Activated CD4-positive, alpha-beta T cell treated with anti-CD3 and anti-CD28 coated beads for 36 hours (primary cell): ENCODE data around the gene MECP2. TPM values are rescaled to one million over a fixed set of nuclear protein-coding genes. Genes with fewer than 3 reads are reported as not detected.

Experiments
- ATAC-seq: fragments of 200-7000 bp; cut with Tn5 transposase; one replicate; pipeline ENCODE4 v1.10.0; 2021; ENCODE audit warnings: mild to moderate bottlenecking, moderate library complexity
- CTCF ChIA-PET: fragments of 350-600 bp; sonication (Branson Sonifier 250); formaldehyde crosslinking; loops from one replicate; lab custom pipeline; 2021; ENCODE audit warnings: antibody characterized with exemption; lab: Charles Lee
- POLR2A ChIA-PET: fragments of 350-600 bp; sonication (Branson Sonifier 250); formaldehyde crosslinking; loops from one replicate; lab custom pipeline; 2021; ENCODE audit warnings: antibody characterized with exemption, inconsistent platforms; lab: Charles Lee
- DNase-seq: peaks from one replicate; pipeline ENCODE4 v3.0.0-alpha.2; 2020
- H3K27ac Mint-ChIP-seq: one replicate; pipeline ENCODE4 v1.8.0; 2021; ENCODE audit warnings: mixed read lengths
- H3K27me3 Mint-ChIP-seq: one replicate; pipeline ENCODE4 v1.8.0; 2021; ENCODE audit warnings: mixed read lengths
- H3K36me3 Mint-ChIP-seq: one replicate; pipeline ENCODE4 v1.8.0; 2021; ENCODE audit warnings: low read depth, mixed read lengths
- H3K4me1 Mint-ChIP-seq: one replicate; pipeline ENCODE4 v1.8.0; 2021; ENCODE audit warnings: mixed read lengths
- H3K4me3 Mint-ChIP-seq: one replicate; pipeline ENCODE4 v1.8.0; 2021; ENCODE audit warnings: mild to moderate bottlenecking, moderate library complexity, mixed read lengths
- H3K9me3 Mint-ChIP-seq: one replicate; pipeline ENCODE4 v1.8.0; 2021; ENCODE audit warnings: low read depth, mixed read lengths
- intact Hi-C, 2 experiments: fragments of 100-400 bp; cut with DNase I in 1 of 2; cut with micrococcal nuclease in 1 of 2; formaldehyde crosslinking; loops; one replicate each; pipeline versions ENCODE4 v1.14.2 to v1.15.1; 2022 to 2024; cut with DNase I, micrococcal nuclease
- total RNA-seq, 2 experiments: library from RNA; stranded (reverse); gene quantifications; one replicate each; pipeline ENCODE4 v1.2.3, GENCODE V29; 2021

Gene MECP2
- total RNA-seq, 2 experiments from 2014 or later, result 50.7 to 60.0 TPM

GRCh38 chrX:154023276-154024000 is 74.1 kb downstream of the MECP2 start:
- Mint-ChIP-seq H3K36me3 (peaks cover 5% of the 10 kb centered on the region), H3K27me3 (no peaks in the 10 kb centered on the region), H3K27ac (peak overlapping the region; percentile 73), H3K9me3 (no peaks in the 10 kb centered on the region), H3K4me1 (peaks cover 8% of the 10 kb centered on the region), H3K4me3 (no peak overlapping the region)
- ChIA-PET CTCF (interaction anchor here (1.4 kb wide), 1 partner anchor 10 kb away, joined by 3 read pairs; no protein-coding TSS in a partner anchor), POLR2A (no interaction called here)
- DNase-seq (no peak), ATAC-seq (no peak)
- intact Hi-C loops, result loop anchor here in 1 of 2 experiments (5.0 kb wide), 1 partner anchor 51 kb away; the partner anchor contains the start of genes HCFC1 and TMEM187

GRCh38 chrX:154022108-154022507 is 75.4 kb downstream of the MECP2 start:
- ChIA-PET CTCF (interaction anchor here (0.7 to 1.4 kb wide), 2 partner anchors 9 to 29 kb away, joined by 3 read pairs; no protein-coding TSS in a partner anchor), POLR2A (no interaction called here)
- H3K9me3 Mint-ChIP-seq, result no peaks in the 10 kb centered on the region
- peaks cover 7% of the 10 kb centered on the region for H3K36me3 Mint-ChIP-seq
- no peaks in the 10 kb centered on the region for H3K27me3 Mint-ChIP-seq
- intact Hi-C loops, result loop anchor here in 1 of 2 experiments (5.0 kb wide), 1 partner anchor 50 kb away; the partner anchor contains the start of genes HCFC1 and TMEM187
- H3K27ac Mint-ChIP-seq, result no peak overlapping the region
- H3K4me1 Mint-ChIP-seq, result peaks cover 8% of the 10 kb centered on the region
- ATAC-seq (no peak), DNase-seq (no peak)
- H3K4me3 Mint-ChIP-seq, result no peak overlapping the region

DNA sequence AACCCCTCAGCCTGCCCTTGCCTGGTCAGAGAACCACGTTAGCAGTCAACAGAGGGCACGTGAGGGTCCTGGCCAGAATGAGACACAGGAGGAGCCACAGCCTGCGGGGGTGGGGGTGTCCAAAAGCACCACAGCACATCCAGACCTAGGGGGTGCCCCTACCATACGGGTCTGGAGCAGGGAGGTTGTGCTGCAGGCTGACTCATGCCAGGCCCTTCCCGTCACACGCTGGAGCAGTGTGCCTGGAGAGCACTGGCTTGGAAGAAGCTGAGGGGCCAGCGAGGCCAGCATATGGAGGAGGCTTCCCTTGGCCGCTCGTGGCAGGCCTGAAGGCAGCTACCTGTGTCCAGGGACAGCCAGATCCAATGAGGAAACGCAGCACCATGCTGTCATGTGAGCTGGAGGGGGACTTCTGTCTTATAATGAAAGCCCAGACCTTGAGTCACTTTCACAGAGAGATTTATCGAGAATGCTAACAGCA is 76.3 kb downstream of the MECP2 start:
- ChIA-PET CTCF (interaction anchor here (1.1 kb wide), 1 partner anchor 32 kb away, joined by 3 read pairs; no protein-coding TSS in a partner anchor), POLR2A (no interaction called here)
- peak overlapping the region; percentile 90 for H3K27ac Mint-ChIP-seq
- peaks cover 10% of the 10 kb centered on the region for H3K4me1 Mint-ChIP-seq
- intact Hi-C loops, result loop anchor here (2.0 to 5.0 kb wide), 3 partner anchors 30 to 50 kb away; partner anchors contain the start of genes HCFC1 (in 2 of the 2) and TMEM187 (in 1 of the 2)
- ATAC-seq (peak; percentile 49), DNase-seq (peak; percentile 43)
- H3K27me3 Mint-ChIP-seq, result no peaks in the 10 kb centered on the region
- peaks cover 5% of the 10 kb centered on the region for H3K36me3 Mint-ChIP-seq
- H3K4me3 Mint-ChIP-seq, result peak overlapping the region; percentile 87
- no peaks in the 10 kb centered on the region for H3K9me3 Mint-ChIP-seq

DNA sequence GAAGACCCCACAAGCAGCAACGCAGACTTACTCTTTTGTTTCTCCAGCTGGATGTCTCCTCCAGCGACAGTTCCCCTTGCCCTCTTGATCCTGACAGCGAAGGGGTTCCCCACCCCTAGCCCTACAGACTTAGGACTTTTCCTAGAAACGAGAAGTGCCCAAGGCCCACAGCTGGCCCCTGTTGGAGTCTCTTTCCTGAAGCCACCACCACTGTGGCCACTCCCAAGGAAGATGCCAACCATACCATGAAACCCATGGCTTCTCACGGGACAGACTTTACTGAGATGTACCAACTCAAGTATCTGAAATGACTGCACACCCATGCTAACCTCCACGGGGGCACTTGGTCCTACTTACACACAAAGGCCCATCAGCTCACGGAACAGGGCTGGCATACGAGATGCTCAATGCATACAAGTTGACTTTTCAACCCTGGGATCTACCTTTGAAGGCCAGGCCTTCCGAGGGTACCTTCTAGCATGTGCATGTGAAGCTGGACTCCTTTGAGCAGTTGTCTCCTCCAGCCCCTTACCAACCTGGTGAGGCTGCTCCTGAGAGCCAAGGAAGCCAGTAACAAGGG is 76.9 kb downstream of the MECP2 start:
- H3K27me3 Mint-ChIP-seq, result no peaks in the 10 kb centered on the region
- peak; percentile 18 for ATAC-seq
- intact Hi-C loops, result loop anchor here (2.0 to 5.0 kb wide), 3 partner anchors 30 to 50 kb away; partner anchors contain the start of genes HCFC1 (in 2 of the 2) and TMEM187 (in 1 of the 2)
- no peaks in the 10 kb centered on the region for H3K9me3 Mint-ChIP-seq
- H3K36me3 Mint-ChIP-seq, result peaks cover 5% of the 10 kb centered on the region
- DNase-seq, result peak; percentile 25
- ChIA-PET POLR2A (no interaction called here), CTCF (interaction anchor here (0.7 to 1.1 kb wide), 4 partner anchors 16 to 80 kb away, joined by 3 read pairs; no protein-coding TSS in a partner anchor)
- peak overlapping the region; percentile 90 for H3K27ac Mint-ChIP-seq
- H3K4me1 Mint-ChIP-seq, result peaks cover 14% of the 10 kb centered on the region
- peak overlapping the region; percentile 87 for H3K4me3 Mint-ChIP-seq

DNA sequence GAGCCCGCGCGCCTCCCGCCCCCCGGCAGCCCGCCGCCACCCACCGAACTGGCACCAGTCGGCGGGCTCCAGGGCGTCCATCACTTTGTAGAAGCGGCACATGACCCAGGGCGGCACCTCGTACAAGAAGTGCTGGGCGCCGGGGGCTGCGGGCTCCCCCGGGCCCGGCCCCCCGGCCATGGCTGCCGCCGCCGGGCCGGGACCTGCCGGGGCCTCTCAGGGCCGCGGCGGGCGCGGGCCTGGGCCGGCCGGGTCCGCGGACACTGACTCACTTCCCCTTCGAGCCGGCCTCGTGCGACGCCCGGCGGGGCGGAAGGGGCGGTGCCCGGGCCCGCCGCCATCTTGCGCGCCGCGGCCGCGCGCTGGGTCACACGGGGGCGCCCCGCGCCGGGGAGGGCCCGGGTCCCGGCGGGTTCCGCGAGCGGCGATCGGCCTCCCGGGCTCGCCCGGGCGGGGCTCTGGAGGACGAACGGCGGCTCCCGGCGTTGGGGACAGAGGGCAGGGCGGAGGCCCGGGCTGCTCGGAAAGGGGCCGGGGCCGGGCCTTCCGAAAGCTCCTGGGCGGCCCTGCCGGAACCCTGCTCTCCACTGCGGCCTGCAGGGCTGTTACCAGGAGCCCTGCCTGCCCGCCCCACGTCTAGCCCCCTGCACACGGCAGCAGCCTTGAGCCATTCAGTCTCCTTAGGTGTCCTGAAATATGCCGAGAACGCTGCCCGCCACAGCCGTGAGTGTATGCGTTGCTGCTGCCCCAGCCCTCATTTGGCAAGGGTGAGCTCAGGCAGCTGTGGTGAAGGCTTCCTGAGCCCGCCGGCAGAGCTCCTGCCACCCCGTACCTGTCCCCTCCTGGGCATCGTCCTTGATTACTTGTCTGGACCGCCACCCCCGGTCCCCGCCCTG is 77.6 kb downstream of the MECP2 start, which contains the start of gene IRAK1:
IRAK1 (minus strand) TSS at position 270 of the 896 bp plus-strand sequence; CDS start at position 180, 90 bp downstream.
- ChIA-PET CTCF (interaction anchor here (0.6 to 1.1 kb wide), 4 partner anchors 16 to 293 kb away, joined by 3 to 4 read pairs (median 3); no protein-coding TSS in a partner anchor), POLR2A (no interaction called here)
- Mint-ChIP-seq H3K36me3 (peaks cover 5% of the 10 kb centered on the region), H3K4me3 (peak within 1 kb of the TSS; percentile 87), H3K27me3 (no peaks in the 10 kb centered on the region), H3K27ac (peak within 1 kb of the TSS; percentile 90), H3K4me1 (peaks cover 14% of the 10 kb centered on the region), H3K9me3 (no peaks in the 10 kb centered on the region)
- DNase-seq (peak; percentile 73), ATAC-seq (peak; percentile 61)
- intact Hi-C loops, result loop anchor here (2.0 to 10.0 kb wide), 7 partner anchors 31 to 355 kb away; partner anchors contain the start of genes HCFC1 (in 2 of the 2), ARHGAP4 (in 1 of the 2), EMD (in 1 of the 2) and FLNA (in 1 of the 2)

- H3K4me3 Mint-ChIP-seq, result peak overlapping the region; percentile 85
- peaks cover 5% of the 10 kb centered on the region for H3K36me3 Mint-ChIP-seq
- DNase-seq, result peak; percentile 39
- ChIA-PET POLR2A (no interaction called here), CTCF (interaction anchor here (0.6 to 0.8 kb wide), 2 partner anchors 50 to 311 kb away, joined by 3 to 5 read pairs; no protein-coding TSS in a partner anchor)
- H3K27ac Mint-ChIP-seq, result peak overlapping the region; percentile 87
- intact Hi-C loops, result loop anchor here in 1 of 2 experiments (2.0 to 10.0 kb wide), 4 partner anchors 34 to 356 kb away; partner anchors contain the start of genes ARHGAP4, EMD, FLNA and MECP2
- ATAC-seq, result peak; percentile 5
- H3K27me3 Mint-ChIP-seq, result no peaks in the 10 kb centered on the region
- H3K4me1 Mint-ChIP-seq, result peaks cover 14% of the 10 kb centered on the region
- no peaks in the 10 kb centered on the region for H3K9me3 Mint-ChIP-seq
Measured at GRCh38 chrX:154019061-154019621, 78.4 kb downstream of the MECP2 start.

- ChIA-PET CTCF (interaction anchor here (0.6 to 0.8 kb wide), 2 partner anchors 49 to 311 kb away, joined by 3 to 5 read pairs; no protein-coding TSS in a partner anchor), POLR2A (interaction anchor here (0.6 kb wide), 1 partner anchor 51 kb away, joined by 3 read pairs; no protein-coding TSS in a partner anchor)
- H3K4me1 Mint-ChIP-seq, result peaks cover 14% of the 10 kb centered on the region
- no peaks in the 10 kb centered on the region for H3K27me3 Mint-ChIP-seq
- H3K9me3 Mint-ChIP-seq, result no peaks in the 10 kb centered on the region
- H3K4me3 Mint-ChIP-seq, result peak overlapping the region; percentile 85
- ATAC-seq, result no peak
- intact Hi-C loops, result loop anchor here in 1 of 2 experiments (2.0 to 10.0 kb wide), 4 partner anchors 34 to 356 kb away; partner anchors contain the start of genes ARHGAP4, EMD, FLNA and MECP2
- H3K27ac Mint-ChIP-seq, result peak overlapping the region; percentile 87
- DNase-seq, result no peak
- H3K36me3 Mint-ChIP-seq, result peaks cover 6% of the 10 kb centered on the region
Measured at GRCh38 chrX:154018518-154019060, 78.9 kb downstream of the MECP2 start.

DNA sequence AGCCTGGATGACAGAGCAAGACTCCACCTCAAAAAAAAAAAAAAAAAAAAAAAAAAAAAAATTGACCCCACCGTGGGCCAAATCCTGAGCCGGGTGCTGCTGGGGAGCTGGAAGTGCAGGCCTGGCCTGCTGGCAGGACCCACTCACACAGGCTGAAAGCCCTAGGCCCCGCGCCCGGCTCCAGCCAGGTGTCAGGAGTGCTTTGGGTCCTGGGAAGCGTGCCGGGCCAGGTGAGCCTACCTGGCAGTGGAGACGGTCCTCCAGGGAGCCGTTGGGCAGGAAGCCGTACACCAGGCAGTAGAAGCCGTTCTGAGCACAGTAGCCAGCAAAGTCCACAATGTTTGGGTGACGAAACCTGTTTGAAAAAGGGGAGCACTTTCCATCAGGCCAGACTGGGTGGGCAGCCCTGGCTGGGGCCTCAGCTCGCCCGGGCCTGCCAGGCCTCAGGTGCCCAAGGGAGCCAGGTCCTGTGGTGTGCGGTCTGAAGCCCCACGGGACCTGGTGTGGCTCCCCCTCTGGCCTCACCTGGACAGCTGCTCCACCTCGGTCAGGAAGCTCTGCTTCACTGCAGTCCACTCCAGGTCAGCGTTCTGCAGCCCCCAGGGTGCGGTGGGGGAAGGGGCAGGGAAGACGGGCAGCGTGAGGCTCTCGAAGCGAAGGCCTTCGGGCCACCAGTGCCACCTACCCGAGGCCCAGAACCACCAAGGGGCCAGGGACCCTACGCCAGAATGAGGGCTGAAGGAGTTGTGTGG is 79.6 kb downstream of the MECP2 start:
- POLR2A ChIA-PET, result interaction anchor here (0.6 kb wide), 1 partner anchor 51 kb away, joined by 3 read pairs; no protein-coding TSS in a partner anchor
- H3K36me3 Mint-ChIP-seq, result peaks cover 9% of the 10 kb centered on the region
- no peaks in the 10 kb centered on the region for H3K9me3 Mint-ChIP-seq
- peak overlapping the region; percentile 87 for H3K27ac Mint-ChIP-seq
- intact Hi-C loops, result loop anchor here in 1 of 2 experiments (2.0 to 10.0 kb wide), 4 partner anchors 33 to 357 kb away; partner anchors contain the start of genes ARHGAP4, EMD, FLNA and MECP2
- peaks cover 14% of the 10 kb centered on the region for H3K4me1 Mint-ChIP-seq
- no peaks in the 10 kb centered on the region for H3K27me3 Mint-ChIP-seq
- ATAC-seq (no peak), DNase-seq (no peak)
- peak overlapping the region; percentile 85 for H3K4me3 Mint-ChIP-seq
- CTCF ChIA-PET, result interaction anchor here (0.7 to 0.8 kb wide), 2 partner anchors 36 to 49 kb away, joined by 3 to 5 read pairs; no protein-coding TSS in a partner anchor
